Peyer's patch (tissue), 4 donors: ENCODE results near the gene AAGAB.

Experiments
- POLR2A ChIP-seq, 2 donors: fragments of 450-650 bp; IDR thresholded peaks; one replicate each; pipeline ENCODE4 v1.5.1; 2017; ENCODE audit warnings: antibody characterized with exemption in 2 of 2, mild to moderate bottlenecking in 2 of 2, moderate library complexity in 2 of 2
- TF ChIP-seq, protein P1 (sequence below), 6 experiments: fragments of 450-650 bp in 4 of 6; fragments of 200-600 bp in 2 of 6; sonication (generic) in 1 of 6; IDR thresholded peaks; one replicate each; pipeline ENCODE4 v1.5.1; 2017 to 2019; ENCODE audit warnings: antibody characterized with exemption in 6 of 6, mild to moderate bottlenecking in 3 of 6, moderate library complexity in 1 of 6

DNA sequence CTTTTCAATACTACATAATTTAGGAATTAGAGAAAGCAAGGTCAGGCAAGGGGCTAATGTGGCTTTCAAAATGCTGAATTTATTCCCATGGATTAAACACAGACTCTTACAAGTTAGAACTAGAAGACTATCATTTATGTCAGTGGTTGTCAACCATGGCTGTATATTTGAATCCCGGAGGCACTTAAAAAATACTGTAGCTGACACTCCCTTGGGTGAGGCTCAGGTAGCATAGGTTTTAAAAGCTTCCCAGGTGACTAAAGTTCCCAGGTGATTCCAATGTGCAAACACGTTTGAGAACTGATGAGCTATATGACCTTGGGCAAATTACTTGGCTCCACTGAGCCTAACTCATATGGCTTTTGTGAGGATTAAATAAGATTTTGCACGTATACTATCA, 29.6 kb downstream of the AAGAB start:
- TF ChIP-seq, protein P1, sequence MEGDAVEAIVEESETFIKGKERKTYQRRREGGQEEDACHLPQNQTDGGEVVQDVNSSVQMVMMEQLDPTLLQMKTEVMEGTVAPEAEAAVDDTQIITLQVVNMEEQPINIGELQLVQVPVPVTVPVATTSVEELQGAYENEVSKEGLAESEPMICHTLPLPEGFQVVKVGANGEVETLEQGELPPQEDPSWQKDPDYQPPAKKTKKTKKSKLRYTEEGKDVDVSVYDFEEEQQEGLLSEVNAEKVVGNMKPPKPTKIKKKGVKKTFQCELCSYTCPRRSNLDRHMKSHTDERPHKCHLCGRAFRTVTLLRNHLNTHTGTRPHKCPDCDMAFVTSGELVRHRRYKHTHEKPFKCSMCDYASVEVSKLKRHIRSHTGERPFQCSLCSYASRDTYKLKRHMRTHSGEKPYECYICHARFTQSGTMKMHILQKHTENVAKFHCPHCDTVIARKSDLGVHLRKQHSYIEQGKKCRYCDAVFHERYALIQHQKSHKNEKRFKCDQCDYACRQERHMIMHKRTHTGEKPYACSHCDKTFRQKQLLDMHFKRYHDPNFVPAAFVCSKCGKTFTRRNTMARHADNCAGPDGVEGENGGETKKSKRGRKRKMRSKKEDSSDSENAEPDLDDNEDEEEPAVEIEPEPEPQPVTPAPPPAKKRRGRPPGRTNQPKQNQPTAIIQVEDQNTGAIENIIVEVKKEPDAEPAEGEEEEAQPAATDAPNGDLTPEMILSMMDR (IDR thresholded peaks at IDR 0.05) = no peak
- no peak for TF ChIP-seq POLR2A (IDR thresholded peaks at IDR 0.05)
